HepG2 (cell line): ENCODE data around the gene KRTAP9-2. TPM values are rescaled to one million over a fixed set of nuclear protein-coding genes. Genes with fewer than 3 reads are reported as not detected.

ENCODE experiments used
- ATAC-seq: fragments of 200-7000 bp; cut with Tn5 transposase; 3 replicates; pipeline ENCODE4 v1.9.1; 2020; ENCODE audit warnings: mild to moderate bottlenecking, moderate library complexity
- BruUV-seq: library from RNA; stranded (reverse); fragments of 400-500 nt; replicated peaks from 2 replicates; lab custom pipeline; 2021; lab: Mats Ljungman, UMichigan
- CTCF ChIA-PET: fragments of 300-600 bp; formaldehyde crosslinking; extraction: SDS; loops from one replicate; lab custom pipeline; 2021; ENCODE audit warnings: low total read pairs, inconsistent platforms, low intra/inter-chr PET ratio; lab: Yijun Ruan, JAX
- POLR2A ChIA-PET: fragments of 350-600 bp; sonication (Branson Sonifier 250); formaldehyde crosslinking; loops from one replicate; lab custom pipeline; 2020; ENCODE audit warnings: antibody characterized with exemption, inconsistent platforms; lab: Yijun Ruan, JAX
- DNase-seq: peaks from one replicate; pipeline ENCODE4 v3.0.0-alpha.2; 2015; ENCODE audit warnings: low spot score
- FAIRE-seq: peaks from 3 replicates; lab custom pipeline; 2011; peaks lifted over from hg19 to GRCh38; lab: Jason Lieb, UNC
- H2AFZ ChIP-seq: one replicate; pipeline ENCODE4 v1.6.1; 2011; ENCODE audit warnings: low read length, inconsistent platforms
- H3K27ac ChIP-seq: fragments of 300-600 bp; 3 replicates; pipeline ENCODE4 v1.8.0; 2011; ENCODE audit warnings: mixed run types, mild to moderate bottlenecking, mixed read lengths, low read length, inconsistent platforms; ENCODE audit not compliant: insufficient read depth; ENCODE audit errors: extremely low read length
- H3K27me3 ChIP-seq, 2 experiments: fragments of 200-600 bp in 1 of 2; 2 replicates in 1 of 2; 3 replicates in 1 of 2; pipeline versions ENCODE4 v1.6.0 to v1.8.0; 2011; ENCODE audit warnings: low read length in 2 of 2, mild to moderate bottlenecking in 2 of 2, moderate library complexity in 2 of 2, inconsistent platforms in 1 of 2; ENCODE audit not compliant: insufficient read depth in 2 of 2, control insufficient read depth in 1 of 2
- H3K36me3 ChIP-seq, 2 experiments: fragments of 200-600 bp in 1 of 2; replicated peaks in 1 of 2; 2 replicates in 1 of 2; 3 replicates in 1 of 2; pipeline versions ENCODE4 v1.5.1 to v1.8.0; 2011; ENCODE audit warnings: low read length in 2 of 2, inconsistent platforms in 1 of 2; ENCODE audit not compliant: insufficient read depth in 2 of 2, control insufficient read depth in 1 of 2
- H3K4me1 ChIP-seq: 2 replicates; pipeline ENCODE4 v1.5.1; 2012; ENCODE audit warnings: low read length, inconsistent platforms; ENCODE audit not compliant: insufficient read depth
- H3K4me2 ChIP-seq: 2 replicates; pipeline ENCODE4 v1.6.0; 2011; ENCODE audit warnings: low read depth, low read length, inconsistent platforms
- H3K4me3 ChIP-seq, 3 experiments: fragments of 200-600 bp in 1 of 3; sonication (generic), shearing (Covaris generic) in 1 of 3; replicated peaks in 1 of 3; 2 replicates each; pipeline ENCODE4 v1.5.1; 2011 to 2016; ENCODE audit warnings: low read length in 3 of 3, inconsistent platforms in 2 of 3, low read depth in 2 of 3, mild to moderate bottlenecking in 2 of 3, control low read depth in 1 of 3, mixed read lengths in 1 of 3; ENCODE audit not compliant: insufficient read depth in 1 of 3
- H3K79me2 ChIP-seq: one replicate; pipeline ENCODE4 v1.6.1; 2011; ENCODE audit warnings: low read length, inconsistent platforms; ENCODE audit not compliant: insufficient read depth
- H3K9ac ChIP-seq: 2 replicates; pipeline ENCODE4 v1.6.0; 2011; ENCODE audit warnings: mild to moderate bottlenecking, low read depth, low read length, inconsistent platforms; ENCODE audit not compliant: insufficient read depth
- H3K9me3 ChIP-seq: 2 replicates; pipeline ENCODE4 v1.5.1; 2012; ENCODE audit warnings: mild to moderate bottlenecking, low read length
- H4K20me1 ChIP-seq: 2 replicates; pipeline ENCODE4 v1.6.0; 2011; ENCODE audit warnings: inconsistent platforms, mild to moderate bottlenecking, low read length, moderate library complexity; ENCODE audit not compliant: insufficient read depth
- AGO2 ChIP-seq: fragments of 200-400 bp; formaldehyde crosslinking; optimal IDR thresholded peaks from 2 replicates; pipeline ENCODE3; 2017; ENCODE audit warnings: mild to moderate bottlenecking, low read depth, low read length, moderate library complexity
- KDM4B ChIP-seq: sonication (generic); formaldehyde crosslinking; IDR thresholded peaks from 2 replicates; pipeline ENCODE4 v1.4.0; 2020; ENCODE audit warnings: missing genetic modification reagents
- MAFK ChIP-seq, 2 experiments: IDR thresholded peaks in 1 of 2; conservative IDR thresholded peaks in 1 of 2; 2 replicates each; pipeline ENCODE4 v1.6.1; 2011; ENCODE audit warnings: improper control_type of control experiment in 2 of 2, low read length in 2 of 2
- NCOA2 ChIP-seq: sonication (generic); formaldehyde crosslinking; IDR thresholded peaks from 2 replicates; pipeline ENCODE4 v1.8.0; 2022; ENCODE audit warnings: inconsistent platforms
- RXRA ChIP-seq: sonication (generic); formaldehyde crosslinking; IDR thresholded peaks from 2 replicates; pipeline ENCODE4 v1.5.1; 2020; ENCODE audit warnings: missing genetic modification reagents
- TRIM24 ChIP-seq: sonication (generic); formaldehyde crosslinking; IDR thresholded peaks from 2 replicates; pipeline ENCODE4 v1.8.0; 2022; ENCODE audit warnings: mild to moderate bottlenecking, missing genetic modification reagents
- YEATS4 ChIP-seq: sonication (generic); formaldehyde crosslinking; IDR thresholded peaks from 2 replicates; pipeline ENCODE4 v1.4.0; 2020; ENCODE audit warnings: missing genetic modification reagents, borderline replicate concordance
- ZHX2 ChIP-seq, 2 experiments: sonication (generic) in 1 of 2; formaldehyde crosslinking in 1 of 2; IDR thresholded peaks; 2 replicates each; pipeline versions ENCODE4 v1.6.1 to v1.9.0; 2014 to 2022; ENCODE audit warnings: antibody characterized with exemption in 1 of 2, borderline replicate concordance in 1 of 2, inconsistent platforms in 1 of 2, low read depth in 1 of 2, missing genetic modification reagents in 1 of 2
- ZNF720 ChIP-seq: sonication (generic); formaldehyde crosslinking; IDR thresholded peaks from 2 replicates; pipeline ENCODE4 v1.4.0; 2020; ENCODE audit warnings: missing genetic modification reagents
- ZNF850 ChIP-seq: sonication (generic); formaldehyde crosslinking; conservative IDR thresholded peaks from 2 replicates; pipeline ENCODE4 v1.9.0; 2021; ENCODE audit warnings: mild to moderate bottlenecking, missing genetic modification reagents
- WGBS: methylation state at CpG from one replicate; pipeline ENCODE4 v1.1.6; 2017; ENCODE audit warnings: low lambda C conversion rate; 5-methylcytosine and 5-hydroxymethylcytosine counted together
- in situ Hi-C: cut with HindIII; loops from 2 replicates; pipeline ENCODE4 v1.10.0; 2017; ENCODE audit warnings: low pct_unique_long_range_greater_than_20kb; ENCODE audit not compliant: extremely low pct_ligation_motif_present
- intact Hi-C: fragments of 100-400 bp; cut with micrococcal nuclease; formaldehyde crosslinking; loops from one replicate; pipeline ENCODE4 v1.10.0; 2022; ENCODE audit not compliant: unreplicated experiment
- polyA plus RNA-seq, 8 experiments: library from polyadenylated mRNA; depleted of rRNA in 3 of 8; stranded (reverse) in 7 of 8; unstranded in 1 of 8; fragments of >200 nt; fragmentation: Illumina TruSeq in 4 of 8; extraction: Trizol in 4 of 8; gene quantifications; 2 replicates each; pipeline versions ENCODE4 v1.2.1 to v1.2.3, GENCODE V29; 2011 to 2016; ENCODE audit warnings: low read depth in 4 of 8, missing spikeins in 1 of 8, mixed read lengths in 1 of 8; ENCODE audit not compliant: insufficient read depth in 1 of 8
- total RNA-seq, 5 experiments: library from RNA; depleted of rRNA; stranded (reverse); fragments of >200 nt; fragmentation: Illumina TruSeq; extraction: Trizol; gene quantifications; 2 replicates each; pipeline ENCODE4 v1.2.3, GENCODE V29; 2016; ENCODE audit warnings: low read depth in 1 of 5

The KRTAP9-2 gene
- total and polyA plus RNA-seq, 2 of the 13 experiments (the other 11 are each of a cell fraction or from before 2014, with no cell fraction given), result not detected

- no peak for TF ChIP-seq ZHX2 (IDR thresholded peaks at IDR 0.05; ENCODE audit: low read depth)
- TF ChIP-seq ZHX2 (CRISPR knock-in tag; IDR thresholded peaks at IDR 0.05; ENCODE audit: borderline replicate concordance), result no peak
- no peak for TF ChIP-seq YEATS4 (CRISPR knock-in tag)
- no peak for TF ChIP-seq ZNF720
- no peak for TF ChIP-seq TRIM24 (CRISPR knock-in tag)
- no peak for TF ChIP-seq KDM4B (CRISPR knock-in tag)
- TF ChIP-seq NCOA2 (CRISPR knock-in tag), result no peak
- TF ChIP-seq RXRA (CRISPR knock-in tag), result no peak
Measured at GRCh38 chr17:41190328-41190727, 36.1 kb upstream of the KRTAP9-2 start (continued).

- TF ChIP-seq MAFK (conservative IDR thresholded peaks at IDR 0.05 in 1 of 2, IDR thresholded peaks at IDR 0.05 in 1 of 2; ENCODE audit: low read length in 2 of 2), result no peak
- TF ChIP-seq AGO2, result no peak
- TF ChIP-seq ZNF850 (CRISPR knock-in tag), result no peak
- TF ChIP-seq, all 625 proteins: peak for 0
- Histone ChIP-seq H3K36me3 (no peaks in the 10 kb centered on the region), H4K20me1 (no peaks in the 10 kb centered on the region), H3K4me2 (no peak overlapping the region), H3K79me2 (no peaks in the 10 kb centered on the region), H3K27ac (no peak overlapping the region), H3K4me1 (no peaks in the 10 kb centered on the region), H3K27me3 (no peaks in the 10 kb centered on the region), H3K4me3 (no peak overlapping the region), H3K9ac (no peak overlapping the region), H3K9me3 (no peaks in the 10 kb centered on the region), H2AFZ (no peak overlapping the region)
- 4% methylated on average over 1 of the region's 1 CpG for WGBS
- in situ Hi-C loops (no loop called here), intact Hi-C loops (no loop called here)
- BruUV-seq, result no TSS peak
- ChIA-PET CTCF (no interaction called here), POLR2A (no interaction called here)
- no peak for ATAC-seq
- DNase-seq, result no peak
- no peak for FAIRE-seq
Measured at GRCh38 chr17:41196068-41196467, 30.4 kb upstream of the KRTAP9-2 start.
